ENCODE data around the gene TOX2.

Gene TOX2, protein sequence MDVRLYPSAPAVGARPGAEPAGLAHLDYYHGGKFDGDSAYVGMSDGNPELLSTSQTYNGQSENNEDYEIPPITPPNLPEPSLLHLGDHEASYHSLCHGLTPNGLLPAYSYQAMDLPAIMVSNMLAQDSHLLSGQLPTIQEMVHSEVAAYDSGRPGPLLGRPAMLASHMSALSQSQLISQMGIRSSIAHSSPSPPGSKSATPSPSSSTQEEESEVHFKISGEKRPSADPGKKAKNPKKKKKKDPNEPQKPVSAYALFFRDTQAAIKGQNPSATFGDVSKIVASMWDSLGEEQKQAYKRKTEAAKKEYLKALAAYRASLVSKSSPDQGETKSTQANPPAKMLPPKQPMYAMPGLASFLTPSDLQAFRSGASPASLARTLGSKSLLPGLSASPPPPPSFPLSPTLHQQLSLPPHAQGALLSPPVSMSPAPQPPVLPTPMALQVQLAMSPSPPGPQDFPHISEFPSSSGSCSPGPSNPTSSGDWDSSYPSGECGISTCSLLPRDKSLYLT

GRCh38 chr20:43914311-43915210 lies at the start of gene TOX2:
TOX2 (plus strand) TSS chr20:43914852; CDS start chr20:43914892, 40 bp downstream.
- DNase-seq: peak in 1 of 2 donors; percentile 60

- DNase-seq: no peak
Observed at GRCh38 chr20:43868091-43868490, 46.6 kb upstream of the TOX2 start.

DNA sequence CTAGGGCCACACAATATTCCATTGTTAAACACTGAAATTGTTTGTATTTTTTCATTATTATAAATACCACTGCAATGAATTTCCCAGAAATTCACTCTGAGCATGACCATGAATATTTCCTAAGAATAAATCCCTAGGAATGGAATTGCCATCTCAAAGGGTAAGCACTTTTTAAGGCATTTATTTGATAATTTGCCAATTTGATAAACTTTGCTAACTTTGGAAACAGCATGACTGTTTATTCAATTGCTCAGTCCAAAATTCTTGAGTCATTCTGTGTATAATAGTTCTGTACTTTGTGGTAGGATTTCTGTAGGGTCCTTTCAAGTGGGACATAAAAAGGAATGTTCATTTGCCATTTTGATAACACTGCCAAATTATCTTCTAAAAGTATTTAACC lies 44.2 kb upstream of the TOX2 start:
- no peak for DNase-seq

GRCh38 chr20:43878776-43879175 lies 35.9 kb upstream of the TOX2 start:
- no peak for DNase-seq

GRCh38 chr20:43893930-43894329 lies 20.7 kb upstream of the TOX2 start:
- DNase-seq: no peak

GRCh38 chr20:43894491-43894890 lies 20.2 kb upstream of the TOX2 start:
- DNase-seq: no peak

DNA sequence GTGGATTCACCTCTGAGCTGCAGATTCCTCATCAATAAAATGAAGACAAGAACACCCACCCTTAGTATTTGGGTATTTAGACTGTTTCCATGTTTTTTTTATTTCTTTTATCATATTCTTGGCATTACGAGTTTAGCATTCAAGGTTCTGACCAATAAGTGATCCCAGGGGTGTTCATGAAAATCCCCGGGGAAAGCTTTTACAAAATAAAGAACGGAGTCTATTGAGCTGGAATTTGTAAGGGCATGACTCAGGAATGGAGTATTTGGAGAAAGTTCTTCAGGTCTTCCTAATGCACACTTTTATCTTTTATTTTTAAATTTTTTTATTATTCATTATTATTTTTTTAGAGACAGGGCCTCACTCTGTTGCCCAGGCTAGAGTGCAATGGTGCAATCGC lies 19.4 kb upstream of the TOX2 start:
- no peak for DNase-seq

DNA sequence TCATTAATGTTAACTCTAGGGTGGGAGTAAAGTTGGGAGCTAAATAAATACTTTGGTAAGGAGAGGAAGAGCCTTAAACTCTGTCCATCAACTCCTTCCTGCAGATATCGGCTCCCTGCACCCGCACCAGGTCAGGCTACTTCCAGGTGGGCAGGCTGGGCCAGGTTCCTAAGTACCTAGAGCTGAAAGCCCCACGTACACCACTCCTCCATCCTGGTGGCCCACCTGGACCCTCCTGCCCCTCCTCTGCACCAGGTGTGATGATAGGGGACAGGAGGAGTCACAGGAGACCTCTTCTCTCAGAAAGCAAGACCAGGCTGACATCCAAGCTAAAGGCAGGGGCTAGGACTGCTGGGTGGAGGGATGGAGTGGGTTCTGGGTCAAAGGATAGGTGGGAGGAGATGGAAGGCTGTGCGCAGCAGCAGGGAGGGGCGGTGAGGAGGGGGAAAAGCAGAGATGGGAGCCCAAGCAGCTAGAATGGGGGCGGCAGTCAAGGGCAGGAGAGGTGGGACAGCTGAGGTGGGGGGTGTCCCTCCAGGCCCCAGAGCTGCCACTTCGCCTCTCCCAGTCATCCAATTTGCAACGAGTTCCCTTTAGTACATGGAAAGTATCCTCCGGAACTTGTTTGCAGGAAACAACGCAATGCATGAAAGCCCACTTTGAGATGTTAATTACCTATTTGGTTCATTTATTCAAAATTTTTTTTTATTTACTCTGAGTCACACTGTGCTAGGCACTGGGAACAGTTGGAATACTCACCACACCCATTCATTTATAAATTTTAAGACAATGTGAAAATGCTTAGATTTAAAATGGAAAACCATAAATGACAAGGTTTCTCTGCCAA lies 15.2 kb upstream of the TOX2 start:
- DNase-seq: no peak

GRCh38 chr20:43900121-43900466 lies 14.6 kb upstream of the TOX2 start:
- DNase-seq: no peak

GRCh38 chr20:43900496-43900895 lies 14.2 kb upstream of the TOX2 start:
- DNase-seq: no peak

- no peak for DNase-seq
Observed at GRCh38 chr20:43901296-43901695, 13.4 kb upstream of the TOX2 start.

- no peak for DNase-seq
Observed at GRCh38 chr20:43903953-43904826, 10.5 kb upstream of the TOX2 start.

- DNase-seq: no peak
Observed at GRCh38 chr20:43904827-43905177, 9.8 kb upstream of the TOX2 start.

GRCh38 chr20:43906505-43907034 lies 8.1 kb upstream of the TOX2 start:
- no peak for DNase-seq

- DNase-seq: no peak
Observed at GRCh38 chr20:43909211-43909610, 5.4 kb upstream of the TOX2 start.

GRCh38 chr20:43909720-43910119 lies 4.9 kb upstream of the TOX2 start:
- DNase-seq: no peak

- no peak for DNase-seq
Observed at GRCh38 chr20:43910564-43910963, 4.1 kb upstream of the TOX2 start.

GRCh38 chr20:43911066-43911465 lies 3.6 kb upstream of the TOX2 start:
- no peak for DNase-seq

- DNase-seq: peak in 1 of 2 donors; percentile 4
Observed at GRCh38 chr20:43913291-43914025, 1.2 kb upstream of the TOX2 start.

GRCh38 chr20:43915211-43916072 lies 790 bp downstream of the TOX2 start:
- peak; percentile 39 to 56 for DNase-seq

Measured in stimulated activated CD4-positive, alpha-beta T cell treated with anti-CD3 and anti-CD28 coated beads, Interleukin-2, amount 100 ng/mL, for 24 hours (primary cell).